IMR-90 (cell line): ENCODE results near the gene PRKAR1B. TPM values are rescaled to one million over a fixed set of nuclear protein-coding genes. Genes with fewer than 3 reads are reported as not detected.

Experiments used
- ATAC-seq: fragments of 200-7000 bp; cut with Tn5 transposase; 2 replicates; pipeline ENCODE4 v1.9.1; 2020; ENCODE audit warnings: low read depth, mild to moderate bottlenecking, moderate library complexity
- BruUV-seq: library from RNA; stranded (reverse); fragments of 400-500 nt; replicated peaks from 2 replicates; lab custom pipeline; 2021; lab: Mats Ljungman, UMichigan
- CTCF ChIA-PET: fragments of 300-600 bp; formaldehyde crosslinking; extraction: SDS; loops from one replicate; lab custom pipeline; 2021; ENCODE audit warnings: antibody characterized with exemption; lab: Yijun Ruan, JAX
- POLR2A ChIA-PET: fragments of 300-600 bp; sonication (Branson Sonifier 250); formaldehyde crosslinking; loops from one replicate; lab custom pipeline; 2022; ENCODE audit warnings: antibody characterized with exemption; ENCODE audit not compliant: unreplicated experiment; lab: Charles Lee
- DNase-seq: peaks from one replicate; pipeline ENCODE4 v3.0.0; 2013
- H2AFZ ChIP-seq: replicated peaks from 2 replicates; pipeline ENCODE3; 2013; ENCODE audit warnings: low read length, mild to moderate bottlenecking; ENCODE audit not compliant: poor library complexity
- H2AK5ac ChIP-seq: 2 replicates; pipeline ENCODE4 v1.6.1; 2013; ENCODE audit warnings: low read depth, low read length, inconsistent platforms
- H2AK9ac ChIP-seq: replicated peaks from 2 replicates; pipeline ENCODE3; 2013; ENCODE audit warnings: mild to moderate bottlenecking, low read depth, low read length, moderate library complexity; ENCODE audit not compliant: poor library complexity
- H2BK120ac ChIP-seq: 2 replicates; pipeline ENCODE4 v1.6.1; 2013; ENCODE audit warnings: low read depth, low read length, inconsistent platforms
- H2BK15ac ChIP-seq: 3 replicates; pipeline ENCODE4 v1.6.1; 2013; ENCODE audit warnings: low read depth, low read length, inconsistent platforms
- H2BK20ac ChIP-seq: 2 replicates; pipeline ENCODE4 v1.6.1; 2013; ENCODE audit warnings: low read depth, mild to moderate bottlenecking, inconsistent platforms, low read length, moderate library complexity
- H2BK5ac ChIP-seq: 2 replicates; pipeline ENCODE4 v1.6.1; 2013; ENCODE audit warnings: mild to moderate bottlenecking, low read depth, low read length, inconsistent platforms; ENCODE audit not compliant: poor library complexity, severe bottlenecking
- H3K14ac ChIP-seq: replicated peaks from 2 replicates; pipeline ENCODE4 v1.6.1; 2013; ENCODE audit warnings: low read depth, low read length, inconsistent platforms
- H3K18ac ChIP-seq: 2 replicates; pipeline ENCODE4 v1.6.1; 2013; ENCODE audit warnings: low read depth, low read length, control low read depth
- H3K23ac ChIP-seq: 2 replicates; pipeline ENCODE4 v1.6.1; 2013; ENCODE audit warnings: low read depth, low read length, inconsistent platforms
- H3K27ac ChIP-seq: 2 replicates; pipeline ENCODE4 v1.5.1; 2013; ENCODE audit warnings: mild to moderate bottlenecking, control low read depth, low read length; ENCODE audit not compliant: insufficient read depth
- H3K27me3 ChIP-seq: 2 replicates; pipeline ENCODE4 v1.6.1; 2013; ENCODE audit warnings: low read length; ENCODE audit not compliant: control insufficient read depth, insufficient read depth
- H3K36me3 ChIP-seq: 2 replicates; pipeline ENCODE4 v1.6.1; 2013; ENCODE audit warnings: low read length, mixed read lengths; ENCODE audit not compliant: control insufficient read depth, insufficient read depth
- H3K4ac ChIP-seq: 2 replicates; pipeline ENCODE4 v1.6.1; 2013; ENCODE audit warnings: low read depth, low read length, inconsistent platforms
- H3K4me1 ChIP-seq: 2 replicates; pipeline ENCODE4 v1.6.1; 2013; ENCODE audit warnings: low read length, mixed read lengths; ENCODE audit not compliant: control insufficient read depth, insufficient read depth
- H3K4me2 ChIP-seq: 2 replicates; pipeline ENCODE4 v1.6.1; 2013; ENCODE audit warnings: low read depth, mild to moderate bottlenecking, control low read depth, low read length, moderate library complexity
- H3K4me3 ChIP-seq: 2 replicates; pipeline ENCODE4 v1.5.1; 2013; ENCODE audit warnings: low read depth, mild to moderate bottlenecking, control low read depth, low read length, moderate library complexity; ENCODE audit not compliant: insufficient read depth
- H3K56ac ChIP-seq: 2 replicates; pipeline ENCODE4 v1.6.1; 2013; ENCODE audit warnings: low read length, inconsistent platforms; ENCODE audit not compliant: insufficient read depth; ENCODE audit errors: extremely low read depth
- H3K79me1 ChIP-seq, 2 experiments: 2 replicates each; pipeline ENCODE4 v1.6.1; 2013; ENCODE audit warnings: low read length in 2 of 2, inconsistent platforms in 1 of 2, low read depth in 1 of 2
- H3K9ac ChIP-seq: 2 replicates; pipeline ENCODE4 v1.6.1; 2013; ENCODE audit warnings: low read depth, low read length, control low read depth
- H3K9me1 ChIP-seq: 2 replicates; pipeline ENCODE4 v1.6.1; 2013; ENCODE audit warnings: low read length, inconsistent platforms; ENCODE audit not compliant: insufficient read depth
- H3K9me3 ChIP-seq: 2 replicates; pipeline ENCODE4 v1.6.1; 2013; ENCODE audit warnings: low read length; ENCODE audit not compliant: control insufficient read depth, insufficient read depth
- H4K20me1 ChIP-seq: 2 replicates; pipeline ENCODE4 v1.6.1; 2013; ENCODE audit warnings: low read length, inconsistent platforms; ENCODE audit not compliant: insufficient read depth
- H4K5ac ChIP-seq: 2 replicates; pipeline ENCODE4 v1.6.1; 2013; ENCODE audit warnings: mild to moderate bottlenecking, low read depth, low read length, control low read depth
- H4K8ac ChIP-seq, 2 experiments: 2 replicates each; pipeline ENCODE4 v1.6.1; 2013; ENCODE audit warnings: low read depth in 2 of 2, low read length in 2 of 2, control low read depth in 1 of 2, inconsistent platforms in 1 of 2
- H4K91ac ChIP-seq: 2 replicates; pipeline ENCODE4 v1.6.1; 2013; ENCODE audit warnings: low read depth, low read length, inconsistent platforms; ENCODE audit not compliant: insufficient read depth
- BHLHE40 ChIP-seq: fragments of 150-350 bp; IDR thresholded peaks from 2 replicates; pipeline ENCODE4 v1.6.1; 2016; ENCODE audit warnings: mild to moderate bottlenecking, low read depth, low read length
- CEBPB ChIP-seq: IDR thresholded peaks from 2 replicates; pipeline ENCODE4 v1.6.1; 2012; ENCODE audit warnings: low read depth, low read length, improper control_type of control experiment
- CHD1 ChIP-seq: IDR thresholded peaks from 2 replicates; pipeline ENCODE4 v1.6.1; 2012; ENCODE audit warnings: low read depth, low read length, improper control_type of control experiment
- CTCF ChIP-seq: conservative IDR thresholded peaks from 2 replicates; pipeline ENCODE4 v1.5.1; 2012; ENCODE audit warnings: mild to moderate bottlenecking, low read depth, low read length, improper control_type of control experiment
- ELK1 ChIP-seq: fragments of 150-350 bp; IDR thresholded peaks from 2 replicates; pipeline ENCODE4 v1.6.1; 2016; ENCODE audit warnings: low read depth, mild to moderate bottlenecking, low read length, moderate library complexity, borderline replicate concordance
- FOS ChIP-seq: fragments of 150-350 bp; IDR thresholded peaks from 2 replicates; pipeline ENCODE4 v1.6.1; 2016; ENCODE audit warnings: low read depth, low read length
- MAFK ChIP-seq: IDR thresholded peaks from 2 replicates; pipeline ENCODE4 v1.6.1; 2012; ENCODE audit warnings: low read depth, low read length, improper control_type of control experiment
- MAZ ChIP-seq: IDR thresholded peaks from 2 replicates; pipeline ENCODE4 v1.6.1; 2012; ENCODE audit warnings: low read depth, mild to moderate bottlenecking, low read length, improper control_type of control experiment, moderate library complexity, borderline replicate concordance
- MXI1 ChIP-seq: IDR thresholded peaks from 2 replicates; pipeline ENCODE4 v1.6.1; 2012; ENCODE audit warnings: low read depth, mild to moderate bottlenecking, low read length, moderate library complexity, borderline replicate concordance
- POLR2A ChIP-seq: IDR thresholded peaks from 2 replicates; pipeline ENCODE4 v1.6.1; 2012; ENCODE audit warnings: mild to moderate bottlenecking, low read depth, low read length
- RAD21 ChIP-seq: IDR thresholded peaks from 2 replicates; pipeline ENCODE4 v1.6.1; 2012; ENCODE audit warnings: low read length, improper control_type of control experiment
- RCOR1 ChIP-seq: IDR thresholded peaks from 2 replicates; pipeline ENCODE4 v1.6.1; 2012; ENCODE audit warnings: mild to moderate bottlenecking, low read length, improper control_type of control experiment; ENCODE audit not compliant: insufficient replicate concordance
- RFX5 ChIP-seq: IDR thresholded peaks from 2 replicates; pipeline ENCODE4 v1.8.0; 2012; ENCODE audit warnings: low read depth, mild to moderate bottlenecking, low read length, moderate library complexity
- SMC3 ChIP-seq: fragments of 150-350 bp; IDR thresholded peaks from 2 replicates; pipeline ENCODE4 v1.6.1; 2016; ENCODE audit warnings: low read depth, mild to moderate bottlenecking, antibody characterized with exemption, low read length, moderate library complexity
- WGBS, 2 experiments: methylation state at CpG; one replicate each; pipeline versions ENCODE4 v1.1.5 to v1.1.7; 2013; ENCODE audit warnings: missing lambda C conversion rate in 2 of 2; ENCODE audit not compliant: insufficient read length in 1 of 2; ENCODE audit errors: extremely low coverage in 2 of 2; 5-methylcytosine and 5-hydroxymethylcytosine counted together
- dilution Hi-C: fragments of 300-500 bp; cut with HindIII; formaldehyde crosslinking; loops from one replicate; pipeline ENCODE4 v1.14.3; 2018; ENCODE audit warnings: low sequenced_read_pairs; ENCODE audit not compliant: unreplicated experiment
- in situ Hi-C: fragments of 300-500 bp; cut with MboI; formaldehyde crosslinking; loops from 3 replicates; pipeline ENCODE4 v1.14.3; 2019; ENCODE audit warnings: low sequenced_read_pairs, inconsistent platforms, mixed read lengths
- intact Hi-C: fragments of 100-400 bp; cut with micrococcal nuclease; formaldehyde crosslinking; loops from 2 replicates; pipeline ENCODE4 v1.10.0; 2022
- polyA plus RNA-seq, 3 experiments: library from polyadenylated mRNA; depleted of rRNA; stranded (reverse); fragments of >200 nt; gene quantifications; 2 replicates each; pipeline ENCODE4 v1.2.3, GENCODE V29; 2012; ENCODE audit warnings: low replicate concordance in 1 of 3
- total RNA-seq: library from RNA; depleted of rRNA; stranded (reverse); fragments of >200 nt; gene quantifications from 2 replicates; pipeline ENCODE4 v1.2.3, GENCODE V29; 2012

The PRKAR1B gene
- total and polyA plus RNA-seq, 2 of the 4 experiments (the other 2 are of a cell fraction), result 15.2 to 20.2 TPM

- in situ Hi-C loops, result no loop called here
- WGBS, 2 experiments, result 89% methylated on average over 9 of the region's 14 CpGs; no CpG with 5 or more reads in 1 of the 2 experiments
These were observed 16.9 kb downstream of the PRKAR1B start for GRCh38 chr7:710161-710560.

More at GRCh38 chr7:710161-710560, 16.9 kb downstream of the PRKAR1B start:
- no peak overlapping the region for H2BK120ac ChIP-seq
- no peak overlapping the region for H3K4me2 ChIP-seq
- H4K8ac ChIP-seq, result no peak overlapping the region
- intact Hi-C loops (no loop called here), dilution Hi-C loops (no loop called here)
- H3K23ac ChIP-seq, result no peak overlapping the region
- no peak overlapping the region for H2AK5ac ChIP-seq
- H3K4me3 ChIP-seq, result no peak overlapping the region
- H3K9me1 ChIP-seq, result no peaks in the 10 kb centered on the region; the same call in 1 of the 2 replicates
- no peak for DNase-seq
- CTCF ChIA-PET, result no interaction called here
- no peak for TF ChIP-seq RFX5
- no peak for TF ChIP-seq SMC3
- no peak for TF ChIP-seq RAD21
- TF ChIP-seq MAFK, result no peak
- no peak for TF ChIP-seq MAZ
- TF ChIP-seq CEBPB, result no peak
- TF ChIP-seq CTCF, result no peak
- no peak for TF ChIP-seq MXI1
- TF ChIP-seq POLR2A, result no peak
- no peak for TF ChIP-seq RCOR1
- TF ChIP-seq ELK1, result no peak
- TF ChIP-seq CHD1, result no peak
- no peak for TF ChIP-seq FOS
- no peak for TF ChIP-seq BHLHE40
- peaks cover 5% of the 10 kb centered on the region; the same call in 1 of the 2 replicates for H4K20me1 ChIP-seq
- H2BK15ac ChIP-seq, result no peak overlapping the region
- H3K14ac ChIP-seq, result no peak overlapping the region
- H3K4me1 ChIP-seq, result peaks cover 3% of the 10 kb centered on the region; the same call in 1 of the 2 replicates
- no peak overlapping the region for H2AFZ ChIP-seq
- BruUV-seq, result no TSS peak
- H2BK5ac ChIP-seq, result no peak overlapping the region
- no peak overlapping the region for H3K9ac ChIP-seq
- H3K79me1 ChIP-seq, result no peaks in the 10 kb centered on the region
- no peak overlapping the region for H4K91ac ChIP-seq
- 0 out of 2 replicates have a peak, but pooled peaks cover 1% of the 10 kb centered on the region for H3K36me3 ChIP-seq
- H3K4ac ChIP-seq, result no peak overlapping the region
- no peak overlapping the region for H4K5ac ChIP-seq
- H3K27me3 ChIP-seq, result peaks cover 4% of the 10 kb centered on the region; the same call in 1 of the 2 replicates
- POLR2A ChIA-PET, result interaction anchor here (0.6 kb wide), 1 partner anchor 9 kb away, joined by 3 read pairs; no protein-coding TSS in a partner anchor
- ATAC-seq, result no peak
- H2BK20ac ChIP-seq, result no peak overlapping the region
- H3K9me3 ChIP-seq, result no peaks in the 10 kb centered on the region
- H3K18ac ChIP-seq, result no peak overlapping the region
- no peak overlapping the region for H3K27ac ChIP-seq
- H3K56ac ChIP-seq, result no peak overlapping the region
- H2AK9ac ChIP-seq, result no peak overlapping the region
